Activated CD4-positive, alpha-beta T cell treated with anti-CD3 and anti-CD28 coated beads, Interleukin-2, amount 10 ng/mL, durations not matched to agents 24 days and 14 days (primary cell): ENCODE results near the gene PRR16. TPM values are rescaled to one million over a fixed set of nuclear protein-coding genes. Genes with fewer than 3 reads are reported as not detected.
"Not testable (repeated sequence)": the region's sequence is repeated elsewhere in the genome, so short reads cannot be mapped to it uniquely, and the experiment has no call there.

Source experiments
- DNase-seq: peaks from one replicate; pipeline ENCODE4 v3.0.0; 2022
- H3K27ac Mint-ChIP-seq: one replicate; pipeline ENCODE4 v1.8.0; 2022; ENCODE audit warnings: mild to moderate bottlenecking, mixed read lengths
- H3K27me3 Mint-ChIP-seq: one replicate; pipeline ENCODE4 v1.8.0; 2022; ENCODE audit warnings: mixed read lengths
- H3K36me3 Mint-ChIP-seq: one replicate; pipeline ENCODE4 v1.8.0; 2022; ENCODE audit warnings: low read depth, mild to moderate bottlenecking, mixed read lengths
- H3K4me1 Mint-ChIP-seq: one replicate; pipeline ENCODE4 v1.8.0; 2021; ENCODE audit warnings: mixed read lengths
- H3K4me3 Mint-ChIP-seq: one replicate; pipeline ENCODE4 v1.8.0; 2022; ENCODE audit warnings: mild to moderate bottlenecking, moderate library complexity, mixed read lengths
- H3K9me3 Mint-ChIP-seq: one replicate; pipeline ENCODE4 v1.8.0; 2021; ENCODE audit warnings: mixed read lengths
- intact Hi-C: fragments of 100-400 bp; cut with micrococcal nuclease; formaldehyde crosslinking; loops from one replicate; pipeline ENCODE4 v1.15.1; 2023
- total RNA-seq: library from RNA; stranded (reverse); gene quantifications from 2 replicates; pipeline ENCODE4 v1.2.3, GENCODE V29; 2022

PRR16 gene
- total RNA-seq, 1 donor from 2014 or later: not detected

GRCh38 chr5:120692325-120692724, 228.2 kb downstream of the PRR16 start:
- no peak for DNase-seq
- Mint-ChIP-seq H3K9me3 (no peaks in the 10 kb centered on the region), H3K4me3 (no peak overlapping the region), H3K27me3 (no peaks in the 10 kb centered on the region), H3K27ac (no peak overlapping the region), H3K4me1 (no peaks in the 10 kb centered on the region), H3K36me3 (no peaks in the 10 kb centered on the region)
- intact Hi-C loops: no loop called here

GRCh38 chr5:120695368-120695880, 231.3 kb downstream of the PRR16 start:
- no peaks in the 10 kb centered on the region for H3K9me3 Mint-ChIP-seq
- no peak overlapping the region for H3K27ac Mint-ChIP-seq
- no peaks in the 10 kb centered on the region for H3K27me3 Mint-ChIP-seq
- no peaks in the 10 kb centered on the region for H3K36me3 Mint-ChIP-seq
- no peaks in the 10 kb centered on the region for H3K4me1 Mint-ChIP-seq
- intact Hi-C loops: no loop called here
- H3K4me3 Mint-ChIP-seq: no peak overlapping the region
- no peak for DNase-seq

- intact Hi-C loops: no loop called here
- Mint-ChIP-seq H3K27ac (no peak overlapping the region), H3K4me1 (no peaks in the 10 kb centered on the region), H3K27me3 (peaks cover 3% of the 10 kb centered on the region), H3K36me3 (no peaks in the 10 kb centered on the region), H3K4me3 (no peak overlapping the region), H3K9me3 (no peaks in the 10 kb centered on the region)
- no peak for DNase-seq
Observed at GRCh38 chr5:120697147-120697546, 233.0 kb downstream of the PRR16 start.

- DNase-seq, H3K36me3 Mint-ChIP-seq, intact Hi-C loops, H3K9me3 Mint-ChIP-seq, H3K27ac Mint-ChIP-seq, H3K4me3 Mint-ChIP-seq, H3K27me3 Mint-ChIP-seq, H3K4me1 Mint-ChIP-seq: not testable (repeated sequence)
Observed at GRCh38 chr5:120697670-120698327, 233.7 kb downstream of the PRR16 start.

- intact Hi-C loops, DNase-seq, H3K36me3 Mint-ChIP-seq, H3K4me1 Mint-ChIP-seq, H3K27ac Mint-ChIP-seq, H3K4me3 Mint-ChIP-seq, H3K27me3 Mint-ChIP-seq, H3K9me3 Mint-ChIP-seq: not testable (repeated sequence)
Observed at GRCh38 chr5:120700653-120701052, 236.6 kb downstream of the PRR16 start.

- H3K4me3 Mint-ChIP-seq, H3K27ac Mint-ChIP-seq, H3K27me3 Mint-ChIP-seq, H3K4me1 Mint-ChIP-seq, DNase-seq, H3K36me3 Mint-ChIP-seq, intact Hi-C loops, H3K9me3 Mint-ChIP-seq: not testable (repeated sequence)
Observed at GRCh38 chr5:120702817-120703538, 238.9 kb downstream of the PRR16 start.

- peaks cover 7% of the 10 kb centered on the region for H3K27me3 Mint-ChIP-seq
- H3K4me1 Mint-ChIP-seq: no peaks in the 10 kb centered on the region
- H3K36me3 Mint-ChIP-seq: no peaks in the 10 kb centered on the region
- H3K9me3 Mint-ChIP-seq: no peaks in the 10 kb centered on the region
- H3K4me3 Mint-ChIP-seq: no peak overlapping the region
- DNase-seq: no peak
- H3K27ac Mint-ChIP-seq: no peak overlapping the region
- intact Hi-C loops: no loop called here
Observed at GRCh38 chr5:120703918-120704587, 240.0 kb downstream of the PRR16 start.

GRCh38 chr5:120706877-120707276, 242.8 kb downstream of the PRR16 start:
- Mint-ChIP-seq H3K36me3 (no peaks in the 10 kb centered on the region), H3K9me3 (no peaks in the 10 kb centered on the region), H3K4me3 (no peak overlapping the region), H3K27ac (no peak overlapping the region), H3K4me1 (no peaks in the 10 kb centered on the region), H3K27me3 (peaks cover 5% of the 10 kb centered on the region)
- no peak for DNase-seq
- intact Hi-C loops: no loop called here

GRCh38 chr5:120717381-120717780, 253.3 kb downstream of the PRR16 start:
- Mint-ChIP-seq H3K9me3 (no peaks in the 10 kb centered on the region), H3K4me3 (no peak overlapping the region), H3K36me3 (no peaks in the 10 kb centered on the region), H3K27ac (no peak overlapping the region), H3K4me1 (no peaks in the 10 kb centered on the region), H3K27me3 (no peaks in the 10 kb centered on the region)
- intact Hi-C loops: no loop called here
- DNase-seq: no peak

- no peaks in the 10 kb centered on the region for H3K36me3 Mint-ChIP-seq
- DNase-seq: no peak
- no peaks in the 10 kb centered on the region for H3K27me3 Mint-ChIP-seq
- H3K4me1 Mint-ChIP-seq: no peaks in the 10 kb centered on the region
- no peaks in the 10 kb centered on the region for H3K9me3 Mint-ChIP-seq
- intact Hi-C loops: no loop called here
- no peak overlapping the region for H3K27ac Mint-ChIP-seq
- H3K4me3 Mint-ChIP-seq: no peak overlapping the region
Observed at GRCh38 chr5:120730214-120730613, 266.1 kb downstream of the PRR16 start.

GRCh38 chr5:120734033-120734432, 269.9 kb downstream of the PRR16 start:
- no peaks in the 10 kb centered on the region for H3K27me3 Mint-ChIP-seq

GRCh38 chr5:120735076-120735475, 271.0 kb downstream of the PRR16 start:
- intact Hi-C loops: no loop called here
- H3K9me3 Mint-ChIP-seq: no peaks in the 10 kb centered on the region

More at GRCh38 chr5:120734033-120734432, 269.9 kb downstream of the PRR16 start:
- H3K27ac Mint-ChIP-seq: no peak overlapping the region
- H3K9me3 Mint-ChIP-seq: no peaks in the 10 kb centered on the region
- intact Hi-C loops: no loop called here
- no peaks in the 10 kb centered on the region for H3K36me3 Mint-ChIP-seq
- DNase-seq: no peak
- H3K4me1 Mint-ChIP-seq: no peaks in the 10 kb centered on the region
- no peak overlapping the region for H3K4me3 Mint-ChIP-seq

More at GRCh38 chr5:120735076-120735475, 271.0 kb downstream of the PRR16 start:
- Mint-ChIP-seq H3K27me3 (no peaks in the 10 kb centered on the region), H3K4me1 (no peaks in the 10 kb centered on the region), H3K36me3 (no peaks in the 10 kb centered on the region), H3K27ac (no peak overlapping the region), H3K4me3 (no peak overlapping the region)
- no peak for DNase-seq
